Measurements from ENCODE around the gene LLGL2.

The LLGL2 gene

GRCh38 chr17:75605790-75606189 is 80.3 kb downstream of the LLGL2 start:
- no peak overlapping the region for H3K4me3 ChIP-seq (ENCODE audit: low read depth, low read length)
- POLR2A ChIA-PET, result no interaction called here
- CTCF ChIA-PET, result interaction anchor here (1.2 to 6.7 kb wide), 3 partner anchors 13 to 27 kb away, joined by 3 to 50 read pairs (median 3); partner anchors contain the start of gene SMIM5
- no peak for DNase-seq (ENCODE audit: low read depth, low spot score)
- no peak for TF ChIP-seq CTCF (IDR thresholded peaks at IDR 0.05; ENCODE audit: insufficient read depth, low read length, missing control alignments)

- H3K4me3 ChIP-seq (ENCODE audit: low read depth, low read length), result no peak overlapping the region
- no peak for TF ChIP-seq CTCF (IDR thresholded peaks at IDR 0.05; ENCODE audit: insufficient read depth, low read length, missing control alignments)
- POLR2A ChIA-PET, result interaction anchor here (0.7 kb wide), 1 partner anchor 36 kb away, joined by 3 read pairs; no protein-coding TSS in a partner anchor
- CTCF ChIA-PET, result interaction anchor here (0.7 to 1.2 kb wide), 2 partner anchors 19 to 143 kb away, joined by 3 read pairs; no protein-coding TSS in a partner anchor
- DNase-seq (ENCODE audit: low read depth, low spot score), result no peak
Measured at GRCh38 chr17:75607086-75607485, 81.6 kb downstream of the LLGL2 start.

- no peak overlapping the region for H3K4me3 ChIP-seq (ENCODE audit: low read depth, low read length)
- CTCF ChIA-PET, result interaction anchor here (1.6 to 19.8 kb wide), 4 partner anchors 10 to 138 kb away, joined by 8 to 357 read pairs (median 26); partner anchors contain the start of gene SMIM5
- TF ChIP-seq CTCF (IDR thresholded peaks at IDR 0.05; ENCODE audit: insufficient read depth, low read length, missing control alignments), result no peak
- POLR2A ChIA-PET, result no interaction called here
- no peak for DNase-seq (ENCODE audit: low read depth, low spot score)
Measured at GRCh38 chr17:75610103-75610984, 84.8 kb downstream of the LLGL2 start.

DNA sequence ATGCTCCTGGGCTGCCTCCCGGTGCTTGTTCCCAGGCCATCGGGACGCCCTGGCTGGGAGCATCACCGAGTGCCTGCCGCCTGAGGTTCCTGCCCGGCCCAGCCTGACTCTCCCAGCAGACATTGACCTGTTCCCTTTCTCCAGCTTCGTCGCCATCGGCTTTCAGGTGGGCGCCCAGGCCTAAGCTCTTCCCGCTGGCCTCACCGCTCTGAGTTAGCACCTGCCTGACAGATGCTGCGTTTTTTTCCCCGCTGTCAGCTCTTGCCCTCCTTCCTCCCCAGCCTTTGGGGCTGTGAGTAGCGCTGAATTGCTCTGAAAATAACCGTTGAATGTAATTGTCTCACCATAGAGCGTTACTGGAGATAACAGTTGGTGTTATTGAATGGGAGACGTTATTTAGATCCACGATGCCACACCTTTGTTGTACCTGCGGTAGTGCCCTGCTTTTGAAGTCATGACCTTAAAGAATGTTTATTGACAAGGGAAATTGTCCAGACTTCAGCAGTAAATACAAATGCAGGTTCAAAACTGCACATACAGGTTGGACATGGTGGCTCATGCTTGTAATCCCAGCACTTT is 86.4 kb downstream of the LLGL2 start:
- H3K4me3 ChIP-seq (ENCODE audit: low read depth, low read length), result no peak overlapping the region
- no peak for TF ChIP-seq CTCF (IDR thresholded peaks at IDR 0.05; ENCODE audit: insufficient read depth, low read length, missing control alignments)
- CTCF ChIA-PET, result interaction anchor here (1.6 to 19.8 kb wide), 4 partner anchors 12 to 137 kb away, joined by 7 to 357 read pairs (median 26); partner anchors contain the start of gene SMIM5
- POLR2A ChIA-PET, result no interaction called here
- DNase-seq (ENCODE audit: low read depth, low spot score), result no peak

DNA sequence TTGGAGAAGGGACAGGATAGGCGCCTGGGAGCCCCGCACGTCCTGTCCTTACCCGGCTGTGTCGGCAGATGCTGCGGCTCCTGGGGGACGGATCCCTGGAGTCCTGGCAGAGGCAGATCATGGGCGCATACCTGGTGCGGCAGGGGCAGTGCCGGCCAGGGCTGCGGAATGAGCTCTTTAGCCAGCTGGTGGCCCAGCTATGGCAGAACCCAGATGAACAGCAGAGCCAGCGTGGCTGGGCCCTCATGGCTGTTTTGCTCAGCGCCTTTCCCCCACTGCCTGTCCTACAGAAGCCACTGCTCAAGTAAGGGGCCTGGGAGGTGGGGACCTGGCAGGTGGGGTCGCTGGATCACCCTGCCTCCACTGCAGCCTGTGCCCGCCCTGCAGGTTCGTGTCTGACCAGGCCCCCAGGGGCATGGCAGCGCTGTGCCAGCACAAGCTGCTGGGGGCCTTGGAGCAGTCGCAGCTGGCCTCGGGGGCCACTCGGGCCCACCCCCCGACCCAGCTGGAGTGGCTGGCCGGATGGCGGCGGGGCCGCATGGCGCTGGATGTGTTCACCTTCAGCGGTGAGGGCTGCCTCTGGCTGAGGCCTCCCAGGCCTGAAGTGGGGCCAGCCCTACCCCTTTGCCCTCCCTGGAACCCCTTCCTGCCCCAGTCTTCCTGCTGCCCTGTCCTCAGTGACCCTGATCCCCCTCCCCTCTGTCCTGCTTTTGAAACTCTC is 87.6 kb downstream of the LLGL2 start:
- no peak overlapping the region for H3K4me3 ChIP-seq (ENCODE audit: low read depth, low read length)
- no peak for TF ChIP-seq CTCF (IDR thresholded peaks at IDR 0.05; ENCODE audit: insufficient read depth, low read length, missing control alignments)
- DNase-seq (ENCODE audit: low read depth, low spot score), result no peak
- ChIA-PET CTCF (interaction anchor here (1.8 to 19.8 kb wide), 3 partner anchors 12 to 21 kb away, joined by 7 to 357 read pairs (median 38); partner anchors contain the start of gene SMIM5), POLR2A (no interaction called here)
